Hepatocyte (in vitro differentiated cells): Measurements from ENCODE around the gene ARMH2. TPM values are rescaled to one million over a fixed set of nuclear protein-coding genes. Genes with fewer than 3 reads are reported as not detected.

Source experiments
- DNase-seq: peaks from one replicate; pipeline ENCODE4 v3.0.0-alpha.2; 2016; ENCODE audit warnings: low spot score
- H2AFZ ChIP-seq: fragments of 200-600 bp; sonication (generic); 2 replicates; pipeline ENCODE4 v1.6.0; 2016; ENCODE audit warnings: antibody characterized with exemption, mild to moderate bottlenecking
- H3K27ac ChIP-seq: fragments of 200-600 bp; sonication (generic); 2 replicates; pipeline ENCODE4 v1.5.1; 2016; ENCODE audit warnings: mild to moderate bottlenecking
- H3K27me3 ChIP-seq: fragments of 200-600 bp; sonication (generic); 2 replicates; pipeline ENCODE4 v1.6.1; 2016
- H3K36me3 ChIP-seq: fragments of 200-600 bp; sonication (generic); replicated peaks from 2 replicates; pipeline ENCODE4 v1.5.1; 2016; ENCODE audit warnings: low read depth; ENCODE audit not compliant: insufficient read depth
- H3K4me1 ChIP-seq: fragments of 200-600 bp; sonication (generic); 2 replicates; pipeline ENCODE4 v1.5.1; 2016; ENCODE audit warnings: mild to moderate bottlenecking, moderate library complexity; ENCODE audit not compliant: insufficient read depth
- H3K4me2 ChIP-seq: fragments of 200-600 bp; sonication (generic); 2 replicates; pipeline ENCODE4 v1.6.0; 2016
- H3K4me3 ChIP-seq: fragments of 200-600 bp; sonication (generic); 2 replicates; pipeline ENCODE4 v1.5.1; 2016; ENCODE audit warnings: mild to moderate bottlenecking
- H3K79me2 ChIP-seq: fragments of 200-600 bp; sonication (generic); 2 replicates; pipeline ENCODE4 v1.6.0; 2017; ENCODE audit warnings: mild to moderate bottlenecking
- H3K9me2 ChIP-seq: fragments of 200-600 bp; sonication (generic); replicated peaks from 2 replicates; pipeline ENCODE4 v1.6.0; 2017; ENCODE audit warnings: mild to moderate bottlenecking; ENCODE audit not compliant: insufficient read depth
- H3K9me3 ChIP-seq: fragments of 200-600 bp; sonication (generic); 2 replicates; pipeline ENCODE4 v1.5.1; 2016; ENCODE audit warnings: low read depth, mild to moderate bottlenecking
- H4K20me1 ChIP-seq: fragments of 200-600 bp; sonication (generic); 2 replicates; pipeline ENCODE4 v1.6.0; 2016; ENCODE audit warnings: mild to moderate bottlenecking; ENCODE audit not compliant: insufficient read depth, poor library complexity, severe bottlenecking
- EZH2 ChIP-seq: fragments of 200-600 bp; sonication (generic); IDR thresholded peaks from 2 replicates; pipeline ENCODE4 v1.6.1; 2016; ENCODE audit warnings: antibody characterized with exemption, mild to moderate bottlenecking, borderline replicate concordance
- EZH2phosphoT487 ChIP-seq: fragments of 200-600 bp; sonication (generic); IDR thresholded peaks from one replicate; pipeline ENCODE4 v1.6.1; 2018; ENCODE audit warnings: antibody characterized with exemption, mild to moderate bottlenecking, low read depth, moderate library complexity; ENCODE audit not compliant: unreplicated experiment, severe bottlenecking
- WGBS: methylation state at CpG from one replicate; pipeline ENCODE4 v1.1.6; 2016; ENCODE audit warnings: low lambda C conversion rate; ENCODE audit errors: missing lambda C conversion rate; 5-methylcytosine and 5-hydroxymethylcytosine counted together
- polyA plus RNA-seq: library from polyadenylated mRNA; unstranded; fragments of >200 nt; fragmentation: Nextera tagmentation; extraction: Ambion mirVana; gene quantifications from 2 replicates; pipeline ENCODE4 v1.2.1, GENCODE V29; 2016
- total RNA-seq: library from RNA; depleted of rRNA; stranded (reverse); fragments of >200 nt; gene quantifications from 2 replicates; pipeline ENCODE4 v1.2.3, GENCODE V29; 2014
- TF ChIP-seq, protein P1 (sequence below): fragments of 200-600 bp; sonication (generic); IDR thresholded peaks from 2 replicates; pipeline ENCODE4 v1.5.1; 2016; ENCODE audit warnings: antibody characterized with exemption, mild to moderate bottlenecking; ENCODE audit not compliant: poor library complexity

ARMH2 gene
- total and polyA plus RNA-seq, 2 experiments from 2014 or later = not detected

DNA sequence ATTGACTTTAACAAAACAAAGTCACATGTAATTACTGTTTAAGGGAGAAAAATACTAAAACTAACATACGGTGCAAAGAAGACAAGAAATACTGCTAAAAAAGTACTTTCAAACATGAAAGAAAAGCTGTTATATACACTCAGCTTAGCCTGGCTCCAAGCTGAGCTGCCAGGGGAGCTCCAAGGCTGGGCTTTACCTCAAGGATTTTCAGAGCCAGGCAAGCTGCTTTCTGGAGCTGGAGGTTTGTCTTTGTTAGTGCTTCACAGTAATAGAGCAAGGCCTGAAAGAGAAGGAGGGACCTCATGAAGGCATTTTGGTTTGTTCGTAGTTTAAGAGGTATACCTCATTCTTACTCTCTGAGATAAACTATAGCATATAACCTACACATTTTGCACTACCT lies 19.6 kb upstream of the ARMH2 start:
- DNase-seq = no peak
- Histone ChIP-seq H4K20me1 (no peaks in the 10 kb centered on the region), H3K9me3 (no peaks in the 10 kb centered on the region), H3K4me3 (no peak overlapping the region), H3K4me2 (no peak overlapping the region), H2AFZ (no peak overlapping the region), H3K27me3 (no peaks in the 10 kb centered on the region), H3K36me3 (no peaks in the 10 kb centered on the region), H3K4me1 (no peaks in the 10 kb centered on the region), H3K27ac (no peak overlapping the region), H3K79me2 (no peaks in the 10 kb centered on the region), H3K9me2 (no peaks in the 10 kb centered on the region)
- TF ChIP-seq, protein P1, sequence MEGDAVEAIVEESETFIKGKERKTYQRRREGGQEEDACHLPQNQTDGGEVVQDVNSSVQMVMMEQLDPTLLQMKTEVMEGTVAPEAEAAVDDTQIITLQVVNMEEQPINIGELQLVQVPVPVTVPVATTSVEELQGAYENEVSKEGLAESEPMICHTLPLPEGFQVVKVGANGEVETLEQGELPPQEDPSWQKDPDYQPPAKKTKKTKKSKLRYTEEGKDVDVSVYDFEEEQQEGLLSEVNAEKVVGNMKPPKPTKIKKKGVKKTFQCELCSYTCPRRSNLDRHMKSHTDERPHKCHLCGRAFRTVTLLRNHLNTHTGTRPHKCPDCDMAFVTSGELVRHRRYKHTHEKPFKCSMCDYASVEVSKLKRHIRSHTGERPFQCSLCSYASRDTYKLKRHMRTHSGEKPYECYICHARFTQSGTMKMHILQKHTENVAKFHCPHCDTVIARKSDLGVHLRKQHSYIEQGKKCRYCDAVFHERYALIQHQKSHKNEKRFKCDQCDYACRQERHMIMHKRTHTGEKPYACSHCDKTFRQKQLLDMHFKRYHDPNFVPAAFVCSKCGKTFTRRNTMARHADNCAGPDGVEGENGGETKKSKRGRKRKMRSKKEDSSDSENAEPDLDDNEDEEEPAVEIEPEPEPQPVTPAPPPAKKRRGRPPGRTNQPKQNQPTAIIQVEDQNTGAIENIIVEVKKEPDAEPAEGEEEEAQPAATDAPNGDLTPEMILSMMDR = no peak
- TF ChIP-seq EZH2 (no peak), EZH2phosphoT487 (no peak)
- 84% methylated on average over 2 of the region's 2 CpGs for WGBS

DNA sequence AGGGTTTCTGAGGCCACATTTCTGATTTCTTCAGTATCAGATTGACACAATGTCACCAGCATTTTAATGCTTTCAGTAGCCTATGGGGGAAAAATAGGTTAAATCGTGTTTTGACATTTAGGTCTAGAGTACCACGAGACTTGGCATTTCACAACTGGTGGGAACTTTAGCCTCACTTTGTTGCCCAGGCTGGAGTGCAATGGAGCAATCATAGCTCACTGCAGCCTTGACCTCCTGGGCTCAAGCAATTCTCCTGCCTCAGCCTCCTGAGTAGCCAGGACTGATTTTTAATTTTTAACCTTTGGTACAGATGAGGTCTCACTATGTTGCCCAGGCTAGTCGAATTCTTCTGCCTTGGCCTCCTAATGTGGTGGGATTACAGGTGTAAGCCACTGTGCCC lies 11.0 kb upstream of the ARMH2 start:
- Histone ChIP-seq H3K9me3 (no peaks in the 10 kb centered on the region), H3K4me3 (no peak overlapping the region), H2AFZ (no peak overlapping the region), H3K36me3 (no peaks in the 10 kb centered on the region), H3K79me2 (no peaks in the 10 kb centered on the region), H3K4me1 (no peaks in the 10 kb centered on the region), H4K20me1 (no peaks in the 10 kb centered on the region), H3K4me2 (no peak overlapping the region), H3K27me3 (no peaks in the 10 kb centered on the region), H3K27ac (no peak overlapping the region), H3K9me2 (no peaks in the 10 kb centered on the region)
- WGBS = 87% methylated on average over 3 of the region's 3 CpGs
- DNase-seq = no peak
- TF ChIP-seq EZH2 (no peak), EZH2phosphoT487 (no peak)
- TF ChIP-seq, protein P1 = no peak

DNA sequence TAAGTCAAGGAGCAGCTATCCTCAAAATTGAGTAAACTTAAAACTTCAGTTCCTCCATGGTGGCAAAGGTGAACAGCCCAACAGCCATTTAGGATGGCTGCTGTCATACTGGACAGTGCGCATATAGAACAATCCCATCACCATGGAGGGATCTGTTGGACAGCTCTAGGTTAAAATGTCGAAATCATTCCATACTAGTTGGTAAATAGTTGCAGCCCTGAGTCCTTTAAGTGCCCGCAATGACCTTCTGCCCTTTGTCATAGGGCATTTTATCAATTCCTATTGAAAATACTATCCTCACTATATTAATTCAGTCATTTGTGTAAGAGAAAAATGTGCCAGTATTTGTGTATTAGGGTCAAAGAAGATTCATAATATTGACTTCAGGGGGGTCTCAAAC lies 8.9 kb upstream of the ARMH2 start:
- no peaks in the 10 kb centered on the region for H3K9me2 ChIP-seq
- DNase-seq = no peak
- no peak overlapping the region for H3K27ac ChIP-seq
- no peak overlapping the region for H3K4me3 ChIP-seq
- no peaks in the 10 kb centered on the region for H3K27me3 ChIP-seq
- H2AFZ ChIP-seq = no peak overlapping the region
- no peaks in the 10 kb centered on the region for H4K20me1 ChIP-seq
- peaks cover 2% of the 10 kb centered on the region for H3K4me1 ChIP-seq
- no peaks in the 10 kb centered on the region for H3K36me3 ChIP-seq
- WGBS = 95% methylated on average over 3 of the region's 3 CpGs
- no peak overlapping the region for H3K4me2 ChIP-seq
- no peaks in the 10 kb centered on the region for H3K9me3 ChIP-seq
- H3K79me2 ChIP-seq = no peaks in the 10 kb centered on the region
- TF ChIP-seq EZH2 (no peak), EZH2phosphoT487 (no peak)
- TF ChIP-seq, protein P1 = no peak
